Epithelial cell of esophagus (primary cell): ENCODE results near the gene TRIM8.

Experiments
- DNase-seq: peaks from one replicate; pipeline ENCODE4 v3.0.0; 2010; ENCODE audit warnings: low read depth
- H3K4me3 ChIP-seq: 2 replicates; pipeline ENCODE4 v1.5.1; 2011; ENCODE audit warnings: mild to moderate bottlenecking, low read length, control low read depth
- TF ChIP-seq, protein P1 (sequence below): IDR thresholded peaks from 2 replicates; pipeline ENCODE4 v1.5.1; 2011; ENCODE audit warnings: low read depth, mild to moderate bottlenecking, low read length, control low read depth, inconsistent platforms; ENCODE audit not compliant: insufficient read depth; ENCODE audit errors: missing control alignments

TRIM8 gene

GRCh38 chr10:102701272-102701671, 57.0 kb downstream of the TRIM8 start:
- TF ChIP-seq, protein P1, sequence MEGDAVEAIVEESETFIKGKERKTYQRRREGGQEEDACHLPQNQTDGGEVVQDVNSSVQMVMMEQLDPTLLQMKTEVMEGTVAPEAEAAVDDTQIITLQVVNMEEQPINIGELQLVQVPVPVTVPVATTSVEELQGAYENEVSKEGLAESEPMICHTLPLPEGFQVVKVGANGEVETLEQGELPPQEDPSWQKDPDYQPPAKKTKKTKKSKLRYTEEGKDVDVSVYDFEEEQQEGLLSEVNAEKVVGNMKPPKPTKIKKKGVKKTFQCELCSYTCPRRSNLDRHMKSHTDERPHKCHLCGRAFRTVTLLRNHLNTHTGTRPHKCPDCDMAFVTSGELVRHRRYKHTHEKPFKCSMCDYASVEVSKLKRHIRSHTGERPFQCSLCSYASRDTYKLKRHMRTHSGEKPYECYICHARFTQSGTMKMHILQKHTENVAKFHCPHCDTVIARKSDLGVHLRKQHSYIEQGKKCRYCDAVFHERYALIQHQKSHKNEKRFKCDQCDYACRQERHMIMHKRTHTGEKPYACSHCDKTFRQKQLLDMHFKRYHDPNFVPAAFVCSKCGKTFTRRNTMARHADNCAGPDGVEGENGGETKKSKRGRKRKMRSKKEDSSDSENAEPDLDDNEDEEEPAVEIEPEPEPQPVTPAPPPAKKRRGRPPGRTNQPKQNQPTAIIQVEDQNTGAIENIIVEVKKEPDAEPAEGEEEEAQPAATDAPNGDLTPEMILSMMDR = no peak

GRCh38 chr10:102701796-102702195, 57.5 kb downstream of the TRIM8 start:
- H3K4me3 ChIP-seq = no peak overlapping the region
- TF ChIP-seq, protein P1 = no peak
- DNase-seq = no peak

More at GRCh38 chr10:102701272-102701671, 57.0 kb downstream of the TRIM8 start:
- no peak overlapping the region for H3K4me3 ChIP-seq
- DNase-seq = no peak

DNA sequence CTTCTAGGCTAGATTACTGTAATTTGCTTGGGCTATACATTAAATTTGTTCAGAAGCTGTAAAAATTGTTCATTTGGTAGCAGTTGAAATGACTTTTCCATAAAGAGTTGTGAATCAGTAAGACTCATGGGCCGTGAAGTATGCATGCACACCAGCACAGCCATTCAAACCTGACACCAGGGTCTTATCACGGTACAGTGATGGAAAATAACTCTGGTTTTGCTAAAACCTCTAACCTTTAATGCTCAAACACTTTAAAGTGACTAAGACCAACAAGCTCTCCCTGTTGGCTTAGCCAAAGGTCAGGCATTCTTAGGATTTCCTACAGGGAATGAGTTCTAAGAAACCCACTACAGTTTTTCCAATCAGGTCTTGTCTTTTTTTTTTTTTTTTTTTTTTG, 58.5 kb downstream of the TRIM8 start:
- H3K4me3 ChIP-seq = no peak overlapping the region
- no peak for DNase-seq
- TF ChIP-seq, protein P1 = no peak

- TF ChIP-seq, protein P1 = no peak
- no peak overlapping the region for H3K4me3 ChIP-seq
- no peak for DNase-seq
These were observed 60.6 kb downstream of the TRIM8 start for GRCh38 chr10:102704915-102705314.

GRCh38 chr10:102705531-102705930, 61.3 kb downstream of the TRIM8 start:
- no peak overlapping the region for H3K4me3 ChIP-seq
- DNase-seq = no peak
- TF ChIP-seq, protein P1 = no peak
